OCI-LY1 (cell line): ENCODE data around the gene WDR62.
"Not testable (repeated sequence)": the region's sequence is repeated elsewhere in the genome, so short reads cannot be mapped to it uniquely, and the experiment has no call there.

Experiments
- H2AFZ ChIP-seq: fragments of 200-600 bp; sonication (generic), shearing (Covaris generic); 2 replicates; pipeline ENCODE4 v1.6.0; 2014; ENCODE audit warnings: antibody characterized with exemption, mild to moderate bottlenecking, low read length
- H3F3A ChIP-seq: fragments of 200-600 bp; sonication (generic), shearing (Covaris generic); 2 replicates; pipeline ENCODE4 v1.6.0; 2014; ENCODE audit warnings: mild to moderate bottlenecking, antibody characterized with exemption, low read length, moderate library complexity; ENCODE audit not compliant: insufficient read depth
- H3K27ac ChIP-seq: fragments of 200-600 bp; sonication (generic); 2 replicates; pipeline ENCODE4 v1.5.1; 2014; ENCODE audit warnings: low read length, mixed run types, mild to moderate bottlenecking, low read depth; ENCODE audit not compliant: poor library complexity, severe bottlenecking
- H3K27me3 ChIP-seq: fragments of 200-600 bp; sonication (generic); 2 replicates; pipeline ENCODE4 v1.6.0; 2014; ENCODE audit warnings: antibody characterized with exemption, mild to moderate bottlenecking, low read length, moderate library complexity; ENCODE audit not compliant: insufficient read depth
- H3K36me3 ChIP-seq: fragments of 200-600 bp; sonication (generic); 2 replicates; pipeline ENCODE4 v1.6.1; 2014; ENCODE audit warnings: mild to moderate bottlenecking, antibody characterized with exemption, low read length, moderate library complexity, mixed read lengths; ENCODE audit not compliant: insufficient read depth
- H3K4me1 ChIP-seq: fragments of 200-600 bp; sonication (generic); 2 replicates; pipeline ENCODE4 v1.5.1; 2014; ENCODE audit warnings: mild to moderate bottlenecking, low read length, moderate library complexity; ENCODE audit not compliant: insufficient read depth, severe bottlenecking
- H3K4me2 ChIP-seq: fragments of 200-600 bp; sonication (generic), shearing (Covaris generic); 2 replicates; pipeline ENCODE4 v1.6.1; 2014; ENCODE audit warnings: low read length
- H3K4me3 ChIP-seq: fragments of 200-600 bp; sonication (generic); 2 replicates; pipeline ENCODE4 v1.5.1; 2014; ENCODE audit warnings: low read length, low read depth, mild to moderate bottlenecking, mixed read lengths; ENCODE audit not compliant: poor library complexity, severe bottlenecking
- H3K79me2 ChIP-seq: fragments of 200-600 bp; shearing (Covaris generic); 2 replicates; pipeline ENCODE4 v1.6.1; 2016; ENCODE audit warnings: mixed run types, low read length, mixed read lengths; ENCODE audit not compliant: insufficient read depth
- H3K9ac ChIP-seq: fragments of 200-600 bp; sonication (generic), shearing (Covaris generic); 2 replicates; pipeline ENCODE4 v1.6.1; 2014; ENCODE audit warnings: mild to moderate bottlenecking, low read length, mixed read lengths
- H3K9me2 ChIP-seq: fragments of 200-600 bp; sonication (generic), shearing (Covaris generic); 2 replicates; pipeline ENCODE4 v1.6.1; 2014; ENCODE audit warnings: low read depth, mild to moderate bottlenecking, low read length, mixed read lengths
- H3K9me3 ChIP-seq: fragments of 200-600 bp; shearing (Covaris generic); 2 replicates; pipeline ENCODE4 v1.6.1; 2014; ENCODE audit warnings: low read length, mixed read lengths
- H4K20me1 ChIP-seq: fragments of 200-600 bp; sonication (generic), shearing (Covaris generic); 2 replicates; pipeline ENCODE4 v1.6.0; 2016; ENCODE audit warnings: mild to moderate bottlenecking, low read length; ENCODE audit not compliant: insufficient read depth
- CTCF ChIP-seq: fragments of 200-600 bp; sonication (generic), shearing (Covaris generic); IDR thresholded peaks from 2 replicates; pipeline ENCODE4 v1.5.1; 2017; ENCODE audit warnings: mild to moderate bottlenecking, antibody characterized with exemption, low read length, moderate library complexity, mixed read lengths
- EZH2 ChIP-seq: fragments of 200-600 bp; sonication (generic), shearing (Covaris generic); IDR thresholded peaks from 2 replicates; pipeline ENCODE4 v1.8.0; 2017; ENCODE audit warnings: borderline replicate concordance, mixed run types, mild to moderate bottlenecking, antibody characterized with exemption, low read length, moderate library complexity, mixed read lengths

The WDR62 gene

GRCh38 chr19:36031308-36031707 is 23.4 kb upstream of the WDR62 start:
- Histone ChIP-seq H4K20me1 (no peaks in the 10 kb centered on the region), H3K4me1 (peaks cover 12% of the 10 kb centered on the region), H3K27me3 (no peaks in the 10 kb centered on the region), H3F3A (no peaks in the 10 kb centered on the region), H3K9me2 (no peaks in the 10 kb centered on the region), H3K4me3 (no peak overlapping the region), H3K79me2 (no peaks in the 10 kb centered on the region), H3K9me3 (no peaks in the 10 kb centered on the region), H2AFZ (no peak overlapping the region), H3K4me2 (no peak overlapping the region), H3K27ac (no peak overlapping the region), H3K9ac (no peak overlapping the region), H3K36me3 (0 out of 2 replicates have a peak, but pooled peaks cover 6% of the 10 kb centered on the region)
- TF ChIP-seq EZH2 (no peak), CTCF (no peak)

GRCh38 chr19:36032251-36033104 is 22.2 kb upstream of the WDR62 start, which contains the start of gene CLIP3:
TSS of gene CLIP3 (minus strand) at chr19:36032873. CDS start at chr19:36032357, 516 bp downstream.
- Histone ChIP-seq H3K36me3 (no peaks in the 10 kb centered on the region), H3K4me2 (peak within 1 kb of the TSS; percentile 95), H2AFZ (peak within 1 kb of the TSS; percentile 71; the same call in 1 of the 2 replicates)

GRCh38 chr19:36040495-36040894 is 14.2 kb upstream of the WDR62 start:
- no peaks in the 10 kb centered on the region for H3K27me3 ChIP-seq
- H4K20me1 ChIP-seq = no peaks in the 10 kb centered on the region
- no peak overlapping the region for H3K27ac ChIP-seq
- no peaks in the 10 kb centered on the region for H3K4me1 ChIP-seq
- no peak overlapping the region for H3K4me2 ChIP-seq
- H3K9me2 ChIP-seq = no peaks in the 10 kb centered on the region
- TF ChIP-seq EZH2 (no peak), CTCF (no peak)
- no peaks in the 10 kb centered on the region for H3K36me3 ChIP-seq
- H2AFZ ChIP-seq = no peak overlapping the region
- no peaks in the 10 kb centered on the region for H3K79me2 ChIP-seq
- no peaks in the 10 kb centered on the region for H3K9me3 ChIP-seq
- H3F3A ChIP-seq = no peaks in the 10 kb centered on the region
- H3K9ac ChIP-seq = no peak overlapping the region
- H3K4me3 ChIP-seq = no peak overlapping the region

More at GRCh38 chr19:36032251-36033104, 22.2 kb upstream of the WDR62 start, which contains the start of gene CLIP3:
- peak within 1 kb of the TSS; percentile 89 for H3K4me3 ChIP-seq
- no peaks in the 10 kb centered on the region for H3F3A ChIP-seq
- H3K4me1 ChIP-seq = peaks cover 12% of the 10 kb centered on the region
- no peaks in the 10 kb centered on the region for H4K20me1 ChIP-seq
- no peaks in the 10 kb centered on the region for H3K9me3 ChIP-seq
- H3K9me2 ChIP-seq = no peaks in the 10 kb centered on the region
- peak within 1 kb of the TSS; percentile 80 for H3K9ac ChIP-seq
- H3K27me3 ChIP-seq = no peaks in the 10 kb centered on the region
- TF ChIP-seq CTCF (no peak), EZH2 (no peak)
- no peaks in the 10 kb centered on the region for H3K79me2 ChIP-seq
- H3K27ac ChIP-seq = no peak within 1 kb of the TSS

GRCh38 chr19:36041092-36041491 is 13.6 kb upstream of the WDR62 start:
- H3K27me3 ChIP-seq, H3K79me2 ChIP-seq, H3K4me3 ChIP-seq, H4K20me1 ChIP-seq, H3K4me2 ChIP-seq, H3K9me3 ChIP-seq, H3K36me3 ChIP-seq, H2AFZ ChIP-seq, H3K9me2 ChIP-seq, H3K4me1 ChIP-seq, H3F3A ChIP-seq, H3K27ac ChIP-seq, H3K9ac ChIP-seq: not testable (repeated sequence)
